AG09319 (cell line): ENCODE data around the gene NFIB.

ENCODE experiments used
- DNase-seq: peaks from one replicate; pipeline ENCODE4 v3.0.0-alpha.2; 2010; ENCODE audit warnings: low read depth; ENCODE audit errors: extremely low read depth
- TF ChIP-seq, protein P1 (sequence below): IDR thresholded peaks from 2 replicates; pipeline ENCODE4 v1.5.1; 2011; ENCODE audit warnings: low read depth, mild to moderate bottlenecking, inconsistent platforms, low read length, moderate library complexity

Gene NFIB

DNA sequence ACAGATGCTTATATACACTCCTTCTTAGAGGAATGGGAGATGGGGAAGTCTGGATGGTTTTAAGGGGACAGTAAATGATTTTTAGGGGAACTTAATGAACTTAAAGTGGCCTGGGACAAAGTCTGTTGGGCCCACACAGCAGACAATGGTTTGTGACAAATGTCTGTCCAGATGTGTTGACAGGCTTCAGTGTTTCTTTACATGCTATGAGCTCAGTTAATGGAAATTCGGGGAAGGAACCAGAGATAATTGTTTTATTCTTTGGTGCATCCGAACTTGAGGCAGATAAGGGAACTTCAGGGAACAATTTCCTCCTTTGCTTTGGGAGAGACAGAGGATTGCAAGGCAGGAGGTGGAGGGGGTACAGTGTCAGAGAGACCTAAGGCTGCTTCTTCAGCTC is 52.3 kb downstream of the NFIB start:
- no peak for DNase-seq
- TF ChIP-seq, protein P1, sequence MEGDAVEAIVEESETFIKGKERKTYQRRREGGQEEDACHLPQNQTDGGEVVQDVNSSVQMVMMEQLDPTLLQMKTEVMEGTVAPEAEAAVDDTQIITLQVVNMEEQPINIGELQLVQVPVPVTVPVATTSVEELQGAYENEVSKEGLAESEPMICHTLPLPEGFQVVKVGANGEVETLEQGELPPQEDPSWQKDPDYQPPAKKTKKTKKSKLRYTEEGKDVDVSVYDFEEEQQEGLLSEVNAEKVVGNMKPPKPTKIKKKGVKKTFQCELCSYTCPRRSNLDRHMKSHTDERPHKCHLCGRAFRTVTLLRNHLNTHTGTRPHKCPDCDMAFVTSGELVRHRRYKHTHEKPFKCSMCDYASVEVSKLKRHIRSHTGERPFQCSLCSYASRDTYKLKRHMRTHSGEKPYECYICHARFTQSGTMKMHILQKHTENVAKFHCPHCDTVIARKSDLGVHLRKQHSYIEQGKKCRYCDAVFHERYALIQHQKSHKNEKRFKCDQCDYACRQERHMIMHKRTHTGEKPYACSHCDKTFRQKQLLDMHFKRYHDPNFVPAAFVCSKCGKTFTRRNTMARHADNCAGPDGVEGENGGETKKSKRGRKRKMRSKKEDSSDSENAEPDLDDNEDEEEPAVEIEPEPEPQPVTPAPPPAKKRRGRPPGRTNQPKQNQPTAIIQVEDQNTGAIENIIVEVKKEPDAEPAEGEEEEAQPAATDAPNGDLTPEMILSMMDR = no peak

DNA sequence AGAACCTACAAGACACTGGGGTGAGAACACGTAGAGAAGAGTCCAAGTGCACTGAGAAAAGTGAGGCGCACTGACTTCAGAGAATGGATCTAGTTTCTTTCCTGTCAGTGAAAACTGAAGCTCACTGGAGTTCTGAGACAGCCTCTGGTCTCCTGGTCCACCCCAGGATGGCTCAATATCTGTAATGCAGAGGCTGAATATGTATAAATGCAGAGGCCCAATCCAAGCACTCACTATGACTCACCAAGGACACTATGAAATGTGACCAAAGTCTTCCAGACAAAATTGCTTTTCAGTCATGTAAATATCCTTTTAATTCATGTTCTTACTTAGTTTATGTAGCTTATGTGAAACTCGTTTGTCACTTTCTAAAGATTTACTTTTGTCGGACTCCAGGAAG is 53.8 kb downstream of the NFIB start:
- TF ChIP-seq, protein P1 = no peak
- DNase-seq = no peak

DNA sequence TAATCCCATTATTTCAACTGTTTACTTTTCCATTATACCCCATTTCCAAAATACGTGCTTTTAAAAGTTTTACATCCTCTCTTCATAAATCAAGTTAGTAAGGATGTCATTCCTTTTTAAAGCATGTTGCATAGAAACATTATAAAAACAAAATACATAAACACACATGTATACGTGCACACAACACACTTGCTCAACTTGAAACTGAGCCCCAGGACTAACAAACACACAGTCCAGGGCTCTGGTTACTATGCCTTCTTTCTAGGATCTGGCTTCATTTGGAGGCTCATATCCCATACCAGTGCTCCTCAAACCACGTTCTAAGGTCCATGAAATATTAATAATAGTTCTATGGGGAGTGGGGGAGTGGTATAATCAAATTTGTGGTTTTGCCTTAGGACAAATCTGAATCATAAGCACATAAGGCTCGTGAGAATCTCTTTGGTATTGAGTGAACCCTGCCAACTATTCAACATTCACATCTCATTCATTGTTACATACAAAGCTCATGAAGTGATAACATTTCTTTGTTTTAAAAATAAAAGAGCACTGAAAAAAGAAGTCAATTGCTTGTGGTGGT is 55.2 kb downstream of the NFIB start:
- TF ChIP-seq, protein P1 = no peak
- DNase-seq = no peak

DNA sequence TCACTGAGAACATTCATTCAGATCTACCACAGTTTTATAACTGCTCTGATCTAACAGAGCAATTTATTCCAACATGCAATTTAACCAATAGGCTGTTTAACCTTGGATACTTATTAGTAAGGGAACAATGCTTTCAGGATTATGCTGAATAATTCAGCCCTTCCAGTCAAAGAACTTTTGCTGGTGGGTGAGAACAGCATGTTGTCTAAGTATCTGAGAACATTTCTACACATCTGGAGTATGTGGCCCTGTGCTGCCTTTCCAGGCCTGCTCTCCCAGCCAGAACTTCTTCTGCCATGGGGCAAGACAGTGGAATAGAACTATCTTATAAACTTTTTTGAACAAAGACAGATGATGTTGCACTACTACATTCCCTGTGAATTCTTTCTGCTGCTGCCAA is 55.8 kb downstream of the NFIB start:
- DNase-seq = no peak

DNA sequence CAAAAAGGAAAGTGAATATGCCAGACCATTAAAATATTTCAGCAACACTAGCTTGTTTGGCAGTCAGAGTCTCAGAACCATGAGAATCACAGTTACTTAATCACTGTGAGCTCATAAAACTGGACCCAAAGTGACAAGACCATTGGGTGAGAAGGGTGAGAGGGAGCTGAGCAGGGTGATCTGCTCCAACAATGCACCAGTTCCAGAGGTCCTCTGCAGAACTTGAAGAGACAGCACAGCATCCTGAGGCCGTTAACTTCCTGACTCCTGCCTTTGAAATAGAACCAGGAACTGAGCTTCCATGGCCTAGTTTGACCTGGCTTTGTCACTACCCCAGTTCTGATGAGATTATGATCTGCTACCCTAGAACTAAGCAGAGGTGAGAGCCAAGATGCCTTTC is 57.4 kb downstream of the NFIB start:
- TF ChIP-seq, protein P1 = no peak
- no peak for DNase-seq

More for the DNA sequence above, 55.8 kb downstream of the NFIB start:
- TF ChIP-seq, protein P1 = no peak

DNA sequence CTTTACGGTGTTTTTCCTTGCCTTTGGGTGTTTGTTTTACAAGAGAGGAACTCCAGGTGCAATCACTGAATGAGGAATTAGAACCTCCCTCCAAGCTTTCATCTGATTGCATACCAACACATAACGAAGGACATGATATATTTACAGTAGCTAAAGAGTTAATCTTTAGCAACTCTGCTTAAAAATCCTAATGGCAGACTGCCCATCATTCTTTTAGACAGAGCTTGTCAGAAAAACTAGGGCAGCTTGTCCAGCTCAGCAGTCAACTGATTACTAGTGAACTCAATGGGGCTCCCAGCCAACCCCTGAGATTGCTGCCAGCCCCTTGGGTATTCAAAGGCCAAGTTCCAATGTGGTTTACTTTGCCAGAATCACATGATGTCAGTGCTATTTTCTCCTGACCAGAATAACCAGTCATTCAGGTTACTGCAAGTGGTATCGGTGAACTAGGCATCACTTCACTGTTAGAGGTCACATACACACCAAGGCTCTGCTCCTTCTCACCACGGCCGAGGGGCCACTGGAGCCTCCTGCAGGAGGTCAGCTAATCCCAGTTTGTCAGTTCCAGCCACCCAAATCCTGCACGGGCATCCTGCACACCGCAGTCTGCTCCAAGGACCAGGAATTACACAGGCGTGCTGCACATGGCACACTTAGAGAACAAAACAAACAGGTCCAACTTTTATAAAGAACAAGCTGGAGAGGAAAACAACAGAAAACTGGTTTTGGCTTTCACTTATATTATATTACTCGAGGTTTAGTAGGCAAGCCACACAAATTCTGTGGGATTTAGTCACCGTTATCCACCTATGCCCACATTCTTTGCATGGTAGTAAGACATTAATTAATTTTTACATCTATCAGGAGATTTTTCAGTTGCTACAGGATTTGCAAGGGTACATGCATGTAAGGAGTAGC is 62.5 kb downstream of the NFIB start:
- TF ChIP-seq, protein P1 = no peak; the same call in 1 of the 2 replicates
- DNase-seq = peak; percentile 40

DNA sequence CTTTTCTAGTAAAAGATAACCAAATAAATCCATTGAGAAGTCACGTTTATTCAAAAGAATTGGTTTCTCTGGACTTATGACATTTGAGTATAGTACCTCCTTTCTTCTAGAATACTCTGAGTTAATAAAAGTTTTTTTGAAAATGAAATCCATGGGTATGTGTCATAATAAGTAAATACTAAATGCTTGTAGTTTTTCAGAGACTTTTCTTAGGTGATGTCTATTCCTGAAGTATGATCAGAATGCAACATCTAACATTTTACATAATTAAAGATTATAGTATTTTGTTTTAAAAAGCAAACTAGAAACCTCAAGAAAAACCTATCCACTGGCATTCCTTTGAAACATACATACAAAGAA is 63.2 kb downstream of the NFIB start:
- TF ChIP-seq, protein P1 = no peak
- no peak for DNase-seq
